ENCODE results near the gene CCDC12.
"Not testable (repeated sequence)": the region's sequence is repeated elsewhere in the genome, so short reads cannot be mapped to it uniquely, and the experiment has no call there.

CCDC12 gene

GRCh38 chr3:46923559-46924350, 52.8 kb downstream of the CCDC12 start:
- DNase-seq (ENCODE audit: low read depth, low spot score): no peak

GRCh38 chr3:46922871-46923558, 53.5 kb downstream of the CCDC12 start:
- DNase-seq (ENCODE audit: low read depth, low spot score): no peak

GRCh38 chr3:46922426-46922825, 54.1 kb downstream of the CCDC12 start:
- no peak for DNase-seq (ENCODE audit: low read depth, low spot score)

- no peak for DNase-seq (ENCODE audit: low read depth, low spot score)
Measured at GRCh38 chr3:46921871-46922271, 54.7 kb downstream of the CCDC12 start.

GRCh38 chr3:46921041-46921440, 55.5 kb downstream of the CCDC12 start:
- no peak for DNase-seq (ENCODE audit: low read depth, low spot score)

- no peak for DNase-seq (ENCODE audit: low read depth, low spot score)
Measured at GRCh38 chr3:46918634-46919033, 57.9 kb downstream of the CCDC12 start.

- DNase-seq (ENCODE audit: low read depth, low spot score): no peak
Measured at GRCh38 chr3:46918202-46918601, 58.3 kb downstream of the CCDC12 start.

- no peak for DNase-seq (ENCODE audit: low read depth, low spot score)
Measured at GRCh38 chr3:46917257-46917656, 59.3 kb downstream of the CCDC12 start.

GRCh38 chr3:46916799-46917198, 59.7 kb downstream of the CCDC12 start:
- DNase-seq (ENCODE audit: low read depth, low spot score): no peak

GRCh38 chr3:46916278-46916677, 60.3 kb downstream of the CCDC12 start:
- DNase-seq (ENCODE audit: low read depth, low spot score): no peak

- no peak for DNase-seq (ENCODE audit: low read depth, low spot score)
Measured at GRCh38 chr3:46915297-46915822, 61.2 kb downstream of the CCDC12 start.

- DNase-seq (ENCODE audit: low read depth, low spot score): no peak
Measured at GRCh38 chr3:46914849-46915248, 61.7 kb downstream of the CCDC12 start.

- no peak for DNase-seq (ENCODE audit: low read depth, low spot score)
Measured at GRCh38 chr3:46913644-46914043, 62.9 kb downstream of the CCDC12 start.

- no peak for DNase-seq (ENCODE audit: low read depth, low spot score)
Measured at GRCh38 chr3:46912986-46913385, 63.6 kb downstream of the CCDC12 start.

- DNase-seq (ENCODE audit: low read depth, low spot score): not testable (repeated sequence)
Measured at GRCh38 chr3:46910914-46911313, 65.6 kb downstream of the CCDC12 start.

- DNase-seq (ENCODE audit: low read depth, low spot score): no peak
Measured at GRCh38 chr3:46910166-46910760, 66.3 kb downstream of the CCDC12 start.

GRCh38 chr3:46909535-46910161, 66.9 kb downstream of the CCDC12 start:
- peak; percentile 47 for DNase-seq (ENCODE audit: low read depth, low spot score)

GRCh38 chr3:46908986-46909534, 67.5 kb downstream of the CCDC12 start:
- DNase-seq (ENCODE audit: low read depth, low spot score): no peak

GRCh38 chr3:46908294-46908985, 68.1 kb downstream of the CCDC12 start:
- no peak for DNase-seq (ENCODE audit: low read depth, low spot score)

- DNase-seq (ENCODE audit: low read depth, low spot score): no peak
Measured at GRCh38 chr3:46907960-46908293, 68.6 kb downstream of the CCDC12 start.

GRCh38 chr3:46907271-46907670, 69.3 kb downstream of the CCDC12 start:
- no peak for DNase-seq (ENCODE audit: low read depth, low spot score)
